CD4-positive, alpha-beta T cell treated with Interferon gamma for 1 hour (primary cell): ENCODE data around the gene FSTL5.

Experiments used
- DNase-seq: peaks from one replicate; pipeline ENCODE4 v3.0.0-alpha.2; 2020

Gene FSTL5

GRCh38 chr4:161564230-161564834 is 599.5 kb downstream of the FSTL5 start:
- no peak for DNase-seq

GRCh38 chr4:161555689-161556660 is 607.8 kb downstream of the FSTL5 start:
- DNase-seq, result no peak

DNA sequence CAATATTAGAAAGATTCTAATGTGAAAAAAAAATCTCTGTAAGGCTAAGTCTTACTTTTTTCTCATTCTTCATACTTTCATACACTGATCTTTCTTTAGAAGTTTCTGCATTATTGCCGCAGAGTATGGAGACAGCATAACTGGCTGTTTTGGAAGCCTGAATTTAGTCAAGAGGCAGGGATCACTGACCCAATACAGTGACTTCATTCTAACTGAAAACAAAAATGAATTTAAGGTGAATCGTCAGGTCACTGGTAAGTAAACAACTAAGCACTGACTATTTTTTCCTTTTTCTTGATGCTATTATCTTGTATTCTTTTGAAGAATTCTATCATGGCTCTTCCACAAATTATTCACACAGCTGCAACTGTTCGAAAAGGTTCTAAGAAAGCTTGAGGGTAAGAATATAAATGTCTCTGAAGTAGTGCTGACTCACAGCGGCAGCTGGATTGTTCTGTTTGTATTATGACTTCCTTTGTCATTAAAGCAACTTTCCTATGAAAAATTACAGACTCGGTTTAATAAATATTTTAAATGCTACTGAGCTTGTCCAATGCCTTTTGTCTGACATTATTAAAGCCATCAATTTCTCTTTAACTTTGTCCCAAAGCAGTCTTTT is 609.3 kb downstream of the FSTL5 start:
- no peak for DNase-seq

DNA sequence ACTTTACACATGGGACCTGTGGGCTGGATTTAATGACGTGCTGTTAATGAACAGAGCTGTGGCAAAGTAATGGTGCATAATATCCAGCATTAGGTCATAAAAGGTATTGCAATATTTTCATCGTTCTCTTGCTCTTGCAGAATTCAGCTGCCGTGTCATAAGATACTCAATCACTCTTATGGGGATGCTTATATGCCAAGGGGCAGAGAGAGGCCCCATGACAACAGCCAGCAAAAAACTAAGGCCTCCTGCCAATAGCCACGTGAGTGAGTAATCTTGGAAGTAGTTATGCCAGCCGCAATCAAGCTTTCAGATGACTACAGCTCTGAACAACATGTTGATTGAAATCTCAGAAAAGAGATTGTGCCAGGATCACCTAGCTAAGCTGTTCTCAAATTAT is 616.9 kb downstream of the FSTL5 start:
- no peak for DNase-seq

- DNase-seq, result no peak
Observed at GRCh38 chr4:161540265-161540664, 623.5 kb downstream of the FSTL5 start.

- DNase-seq, result no peak
Observed at GRCh38 chr4:161538941-161539340, 624.9 kb downstream of the FSTL5 start.

DNA sequence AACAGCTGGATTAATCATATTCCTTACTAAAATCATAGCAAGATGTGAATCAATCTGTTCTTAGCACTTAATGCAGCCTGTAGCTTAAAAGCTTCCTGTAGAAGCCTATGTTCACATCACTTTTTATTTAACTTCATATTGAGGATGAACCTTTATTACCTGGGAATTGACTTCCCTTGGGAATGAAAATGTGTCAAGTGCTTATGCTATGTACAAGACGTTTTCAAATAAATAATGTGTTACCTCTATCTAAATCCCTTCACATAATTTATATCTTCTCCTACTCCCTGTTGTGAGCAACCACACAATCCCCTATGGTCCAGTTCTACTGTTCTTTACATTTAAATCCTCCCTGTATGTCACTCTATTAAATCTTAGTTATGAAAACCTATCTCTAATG is 633.1 kb downstream of the FSTL5 start:
- no peak for DNase-seq

DNA sequence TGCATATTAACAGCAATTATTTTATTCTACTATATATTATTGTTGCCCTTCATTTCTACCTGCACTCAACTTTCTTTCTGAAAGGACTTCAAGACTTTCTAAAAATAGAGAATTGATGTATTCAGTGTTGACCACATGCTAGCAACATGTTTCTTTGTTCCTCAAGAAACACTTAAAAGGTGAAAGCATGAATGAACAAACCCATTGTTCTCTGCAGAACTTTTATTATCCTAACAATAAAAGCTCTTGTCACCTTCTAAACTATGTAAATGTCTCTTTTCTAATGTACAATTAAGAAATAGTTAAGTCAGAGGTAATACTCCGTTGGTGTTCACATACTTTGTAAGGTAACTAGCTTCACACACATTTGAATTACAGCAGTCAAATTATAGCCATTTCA is 638.7 kb downstream of the FSTL5 start:
- no peak for DNase-seq

DNA sequence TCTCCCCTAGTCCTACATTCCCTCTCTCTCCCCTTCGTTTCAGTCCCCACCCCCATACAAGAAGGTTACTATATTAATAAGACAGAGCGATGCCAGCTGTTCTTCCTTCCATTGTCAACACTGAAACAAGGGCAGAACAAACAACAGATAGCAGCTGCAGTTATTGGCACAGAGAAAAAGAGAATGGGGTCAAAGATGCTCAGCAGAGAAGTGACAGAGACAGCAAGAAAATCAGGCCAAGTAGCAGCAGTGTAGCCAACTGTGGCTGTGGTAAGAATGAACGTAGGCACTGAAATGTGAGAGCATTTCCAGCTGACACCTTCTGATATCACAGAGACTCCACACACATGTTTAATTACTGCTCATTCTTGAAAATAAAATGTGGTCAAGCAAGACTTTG is 641.8 kb downstream of the FSTL5 start:
- DNase-seq, result no peak

DNA sequence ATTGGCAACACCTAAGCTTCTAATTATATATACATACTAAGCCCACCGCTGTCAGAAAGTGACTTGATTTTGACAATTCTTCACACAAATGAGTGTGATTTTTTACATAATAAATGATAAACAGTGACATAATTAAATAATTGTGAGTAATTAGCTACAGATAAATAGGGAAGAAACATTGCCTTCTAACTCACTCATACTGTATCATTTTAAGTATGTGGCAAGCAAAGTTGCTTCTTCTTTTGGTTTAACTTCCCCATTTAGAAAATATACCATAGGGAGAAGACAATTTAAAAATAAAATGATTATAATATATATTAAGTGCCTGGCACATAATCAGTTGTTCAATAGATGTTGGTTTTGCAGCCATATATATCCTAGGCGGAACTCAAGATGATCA is 644.2 kb downstream of the FSTL5 start:
- no peak for DNase-seq

GRCh38 chr4:161517941-161518340 is 645.9 kb downstream of the FSTL5 start:
- DNase-seq, result no peak

DNA sequence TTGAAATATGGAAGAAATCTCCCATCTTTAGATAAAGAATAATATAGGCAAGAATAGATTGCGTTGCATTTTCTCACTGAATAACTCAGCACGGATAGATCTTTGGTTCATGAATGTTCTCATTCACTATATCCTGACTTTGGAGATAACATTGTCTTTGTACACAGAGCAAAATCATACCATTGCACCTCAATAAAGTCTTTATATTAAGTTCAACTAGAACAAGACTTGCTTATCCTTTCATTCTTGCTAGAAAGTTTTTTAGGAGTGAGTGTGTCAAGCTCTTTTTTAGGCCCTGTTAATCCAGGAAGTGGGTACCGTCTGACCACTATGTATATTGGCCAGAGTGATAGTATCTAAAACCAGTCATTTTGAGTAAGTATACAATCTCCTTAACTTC is 658.7 kb downstream of the FSTL5 start:
- no peak for DNase-seq

GRCh38 chr4:161498155-161498554 is 665.6 kb downstream of the FSTL5 start:
- DNase-seq, result no peak

GRCh38 chr4:161486461-161486860 is 677.3 kb downstream of the FSTL5 start:
- no peak for DNase-seq

DNA sequence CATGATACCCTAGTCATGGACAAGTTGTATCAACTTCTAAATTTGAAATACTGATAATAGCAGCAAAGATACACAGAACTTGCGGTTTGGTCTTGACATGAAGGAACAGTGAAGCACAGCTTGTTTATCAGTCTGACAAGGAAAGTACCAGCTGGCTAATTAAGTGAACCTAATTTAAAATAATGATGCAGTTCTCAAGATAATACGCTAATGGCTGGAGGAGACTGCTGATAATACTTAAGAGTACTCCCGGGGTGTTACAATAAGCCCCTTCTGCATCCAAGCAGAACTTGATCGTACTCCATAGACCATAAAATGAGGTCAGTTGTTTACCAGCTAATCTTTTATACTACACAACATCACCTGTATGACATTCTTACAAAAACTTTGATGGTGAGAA is 697.5 kb downstream of the FSTL5 start:
- no peak for DNase-seq

- DNase-seq, result no peak
Observed at GRCh38 chr4:161463436-161463835, 700.4 kb downstream of the FSTL5 start.

- no peak for DNase-seq
Observed at GRCh38 chr4:161457906-161458305, 705.9 kb downstream of the FSTL5 start.

DNA sequence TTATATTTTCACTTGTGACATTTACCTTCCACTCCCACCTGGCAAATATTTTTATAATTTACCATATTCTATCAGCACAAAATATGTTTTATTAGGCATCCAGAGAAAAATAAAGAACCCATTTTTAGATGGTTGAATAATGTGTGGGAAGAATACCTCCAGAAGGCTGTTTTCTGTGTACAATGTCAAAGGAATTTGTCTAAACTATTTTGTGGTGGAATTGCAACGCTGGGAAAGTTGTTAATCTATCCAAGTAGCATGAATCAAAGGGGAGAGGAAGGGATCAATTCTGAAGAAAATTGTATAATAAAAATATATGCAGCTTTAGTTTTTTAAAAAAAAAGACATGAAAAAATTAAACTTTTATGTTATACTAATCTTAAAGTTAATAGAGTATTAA is 706.5 kb downstream of the FSTL5 start:
- DNase-seq, result no peak

DNA sequence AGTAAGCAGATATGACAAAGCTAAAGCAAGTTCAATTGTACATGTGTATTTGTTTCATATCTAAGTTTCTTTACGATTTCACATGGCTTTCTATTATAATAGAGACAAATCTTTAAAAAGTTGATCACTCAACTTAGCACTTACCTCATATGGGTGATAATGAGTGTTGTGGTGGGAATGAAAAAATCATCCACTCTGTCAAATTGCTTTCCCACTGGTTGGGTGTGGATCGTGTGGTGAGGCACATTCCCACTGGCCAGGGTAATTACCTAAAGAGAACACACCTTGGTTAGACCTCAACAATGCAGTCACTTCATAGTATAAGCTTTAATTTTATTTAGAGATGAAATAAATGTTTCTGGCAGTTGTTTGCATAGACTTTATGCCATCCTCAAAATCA is 708.9 kb downstream of the FSTL5 start:
- DNase-seq, result no peak

DNA sequence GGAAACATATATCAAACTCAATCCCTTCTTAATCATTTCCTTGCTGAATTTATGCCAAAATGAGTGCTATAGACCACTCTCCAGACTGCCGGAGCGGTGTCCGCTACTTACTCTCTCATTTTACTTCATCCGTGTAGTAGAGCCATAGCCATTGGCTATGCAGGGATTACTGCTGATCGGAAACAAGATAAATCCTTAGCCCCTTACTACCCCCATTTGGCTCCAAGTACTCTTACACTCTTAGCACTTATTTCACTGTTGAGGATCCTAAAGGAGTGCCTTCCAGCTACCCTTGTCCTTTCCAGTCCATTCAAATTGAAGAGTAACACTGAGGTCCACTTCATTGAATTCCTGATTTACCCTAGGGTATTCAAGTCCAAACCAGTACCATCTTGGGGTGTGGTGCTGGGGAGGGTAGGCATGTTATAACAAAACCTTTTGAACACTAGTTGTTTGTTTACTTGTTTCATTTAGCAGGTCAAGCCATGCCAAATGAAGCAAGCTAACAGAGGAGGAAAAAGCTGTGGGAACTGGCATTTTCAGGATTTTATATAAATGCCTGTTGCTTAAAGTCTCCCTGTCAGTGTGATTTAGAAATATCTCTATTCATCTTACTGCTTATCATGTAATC is 715.1 kb downstream of the FSTL5 start:
- no peak for DNase-seq

GRCh38 chr4:161444626-161445025 is 719.2 kb downstream of the FSTL5 start:
- DNase-seq, result no peak

GRCh38 chr4:161442921-161443320 is 720.9 kb downstream of the FSTL5 start:
- no peak for DNase-seq

GRCh38 chr4:161438096-161438495 is 725.7 kb downstream of the FSTL5 start:
- DNase-seq, result no peak
